ENCODE results near the gene CDK6. TPM values are rescaled to one million over a fixed set of nuclear protein-coding genes. Genes with fewer than 3 reads are reported as not detected.

The CDK6 gene
- total and polyA plus RNA-seq, 9 of the 15 experiments (the other 6 are each of a cell fraction or from before 2014, with no cell fraction given), result 7.6 to 109 (median 44.4) TPM

- Histone ChIP-seq H3K27me3 (ENCODE audit: control insufficient read depth in 2 of 2, insufficient read depth in 2 of 2, low read length in 2 of 2) (no peaks in the 10 kb centered on the region), H4K20me1 (replicated peaks; ENCODE audit: control insufficient read depth, insufficient read depth, low read length) (peaks cover 9% of the 10 kb centered on the region; the same call in 1 of the 2 replicates), H3K9ac (ENCODE audit: insufficient read depth in 1 of 2, low read depth in 2 of 2, low read length in 2 of 2) (no peak overlapping the region), H3K79me2 (ENCODE audit: control insufficient read depth, insufficient read depth, low read length) (no peaks in the 10 kb centered on the region; the same call in 2 of the 3 replicates), H3K27ac (ENCODE audit: extremely low read depth, low read depth, low read length) (no peak overlapping the region), H3K4me1 (replicated peaks in 1 of 2; ENCODE audit: control insufficient read depth in 2 of 2, insufficient read depth in 2 of 2, low read length in 2 of 2) (peaks cover 7 to 11% of the 10 kb centered on the region in 2 experiments; a peak in 3 of 5 replicates), H3K4me3 (no peak overlapping the region), H3K9me1 (ENCODE audit: control insufficient read depth, insufficient read depth, low read length) (no peaks in the 10 kb centered on the region), H3K36me3 (ENCODE audit: control insufficient read depth, insufficient read depth, low read length) (no peaks in the 10 kb centered on the region), H3K9me3 (replicated peaks; ENCODE audit: control insufficient read depth, insufficient read depth, low read depth, low read length) (no peaks in the 10 kb centered on the region), H2AFZ (ENCODE audit: low read depth, low read length) (no peak overlapping the region), H3K4me2 (ENCODE audit: insufficient read depth, low read length) (no peak overlapping the region)
- intact Hi-C loops (cut with micrococcal nuclease), result no loop called here
- in situ Hi-C loops (cut with MboI), result loop anchor here (10.0 kb wide), 1 partner anchor 355 kb away; no protein-coding TSS in a partner anchor
- BruUV-seq (replicated peaks), result no TSS peak
- no peak for DNase-seq (ENCODE audit: extremely low read depth in 1 of 4, low spot score in 3 of 4)
- ChIA-PET CTCF (ENCODE audit: low intra/inter-chr PET ratio) (no interaction called here), POLR2A (no interaction called here)
- 64% methylated on average over 4 of the region's 4 CpGs for WGBS (ENCODE audit: insufficient coverage, low coverage, missing lambda C conversion rate)
- no peak for ATAC-seq
- FAIRE-seq, result no peak
- TF ChIP-seq ASH1L (IDR thresholded peaks at IDR 0.05; ENCODE audit: borderline replicate concordance, low read depth, partially characterized antibody) (no peak), ZMIZ1 (IDR thresholded peaks at IDR 0.05; ENCODE audit: low read depth in 2 of 2, low read length in 2 of 2) (no peak), TFAM (CRISPR knock-in tag; conservative IDR thresholded peaks at IDR 0.05) (no peak), REST (IDR thresholded peaks at IDR 0.05; ENCODE audit: borderline replicate concordance) (no peak), REST (CRISPR knock-in tag; IDR thresholded peaks at IDR 0.05; ENCODE audit: low read depth) (no peak), SRSF1 (IDR thresholded peaks at IDR 0.05; ENCODE audit: low read depth, low read length) (no peak), MYC (IDR thresholded peaks at IDR 0.05; ENCODE audit: low read depth, low read length) (no peak), MYC (CRISPR knock-in tag; IDR thresholded peaks at IDR 0.05; ENCODE audit: borderline replicate concordance, low read depth) (no peak), TSC22D4 (tag; IDR thresholded peaks at IDR 0.05) (no peak), SIX5 (IDR thresholded peaks at IDR 0.05; ENCODE audit: borderline replicate concordance in 1 of 2, insufficient read depth in 1 of 2, low read depth in 1 of 2, low read length in 2 of 2) (no peak), HSF4 (CRISPR knock-in tag; IDR thresholded peaks at IDR 0.05; ENCODE audit: borderline replicate concordance) (no peak)
These were observed 136.3 kb downstream of the CDK6 start for GRCh38 chr7:92699966-92700514.

Measured in K562 (cell line).